Omental fat pad (tissue), 4 donors: ENCODE data around the gene BSCL2. TPM values are rescaled to one million over a fixed set of nuclear protein-coding genes. Genes with fewer than 3 reads are reported as not detected.

Source experiments
- ATAC-seq: fragments of 150-250 bp; one replicate; pipeline ENCODE4 v1.9.1; 2016; ENCODE audit warnings: mild to moderate bottlenecking, moderate library complexity; ENCODE audit not compliant: low FRiP score
- DNase-seq: peaks from one replicate; pipeline ENCODE4 v3.0.0-alpha.2; 2019; ENCODE audit warnings: low spot score
- total RNA-seq, 4 donors: library from RNA; depleted of rRNA; stranded (reverse); fragments of >200 nt; gene quantifications; one replicate each; pipeline ENCODE4 v1.1.0, GENCODE V29; 2016
- TF ChIP-seq, protein P1 (sequence below), 3 donors: fragments of 450-650 bp; IDR thresholded peaks; one replicate each; pipeline ENCODE4 v1.5.1; 2016 to 2017; ENCODE audit warnings: antibody characterized with exemption in 3 of 3, mild to moderate bottlenecking in 3 of 3, moderate library complexity in 2 of 3

The BSCL2 gene
- total RNA-seq, 4 donors from 2014 or later: 37.1 to 51.2 (median 48.2) TPM

DNA sequence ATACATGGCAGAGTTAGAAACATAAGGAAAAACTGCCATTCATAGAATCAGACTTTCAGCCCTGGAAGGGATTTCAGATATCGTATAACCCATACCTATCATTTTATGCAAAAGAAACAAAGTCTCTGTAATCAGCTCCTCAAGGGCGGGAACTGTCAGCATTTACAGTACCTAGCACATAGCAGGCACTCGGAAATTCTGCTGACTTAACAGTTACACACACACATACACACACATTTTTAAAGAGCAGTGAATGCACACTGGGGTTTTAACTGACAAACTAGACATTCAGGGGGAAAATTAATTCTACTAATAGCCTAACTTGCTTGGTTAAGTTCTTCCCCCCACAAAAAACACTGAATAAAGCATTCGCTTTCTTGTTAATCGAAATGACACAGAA is 9.0 kb upstream of the BSCL2 start:
- TF ChIP-seq, protein P1, sequence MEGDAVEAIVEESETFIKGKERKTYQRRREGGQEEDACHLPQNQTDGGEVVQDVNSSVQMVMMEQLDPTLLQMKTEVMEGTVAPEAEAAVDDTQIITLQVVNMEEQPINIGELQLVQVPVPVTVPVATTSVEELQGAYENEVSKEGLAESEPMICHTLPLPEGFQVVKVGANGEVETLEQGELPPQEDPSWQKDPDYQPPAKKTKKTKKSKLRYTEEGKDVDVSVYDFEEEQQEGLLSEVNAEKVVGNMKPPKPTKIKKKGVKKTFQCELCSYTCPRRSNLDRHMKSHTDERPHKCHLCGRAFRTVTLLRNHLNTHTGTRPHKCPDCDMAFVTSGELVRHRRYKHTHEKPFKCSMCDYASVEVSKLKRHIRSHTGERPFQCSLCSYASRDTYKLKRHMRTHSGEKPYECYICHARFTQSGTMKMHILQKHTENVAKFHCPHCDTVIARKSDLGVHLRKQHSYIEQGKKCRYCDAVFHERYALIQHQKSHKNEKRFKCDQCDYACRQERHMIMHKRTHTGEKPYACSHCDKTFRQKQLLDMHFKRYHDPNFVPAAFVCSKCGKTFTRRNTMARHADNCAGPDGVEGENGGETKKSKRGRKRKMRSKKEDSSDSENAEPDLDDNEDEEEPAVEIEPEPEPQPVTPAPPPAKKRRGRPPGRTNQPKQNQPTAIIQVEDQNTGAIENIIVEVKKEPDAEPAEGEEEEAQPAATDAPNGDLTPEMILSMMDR (IDR thresholded peaks at IDR 0.05): no peak
- ATAC-seq (no peak), DNase-seq (no peak)

DNA sequence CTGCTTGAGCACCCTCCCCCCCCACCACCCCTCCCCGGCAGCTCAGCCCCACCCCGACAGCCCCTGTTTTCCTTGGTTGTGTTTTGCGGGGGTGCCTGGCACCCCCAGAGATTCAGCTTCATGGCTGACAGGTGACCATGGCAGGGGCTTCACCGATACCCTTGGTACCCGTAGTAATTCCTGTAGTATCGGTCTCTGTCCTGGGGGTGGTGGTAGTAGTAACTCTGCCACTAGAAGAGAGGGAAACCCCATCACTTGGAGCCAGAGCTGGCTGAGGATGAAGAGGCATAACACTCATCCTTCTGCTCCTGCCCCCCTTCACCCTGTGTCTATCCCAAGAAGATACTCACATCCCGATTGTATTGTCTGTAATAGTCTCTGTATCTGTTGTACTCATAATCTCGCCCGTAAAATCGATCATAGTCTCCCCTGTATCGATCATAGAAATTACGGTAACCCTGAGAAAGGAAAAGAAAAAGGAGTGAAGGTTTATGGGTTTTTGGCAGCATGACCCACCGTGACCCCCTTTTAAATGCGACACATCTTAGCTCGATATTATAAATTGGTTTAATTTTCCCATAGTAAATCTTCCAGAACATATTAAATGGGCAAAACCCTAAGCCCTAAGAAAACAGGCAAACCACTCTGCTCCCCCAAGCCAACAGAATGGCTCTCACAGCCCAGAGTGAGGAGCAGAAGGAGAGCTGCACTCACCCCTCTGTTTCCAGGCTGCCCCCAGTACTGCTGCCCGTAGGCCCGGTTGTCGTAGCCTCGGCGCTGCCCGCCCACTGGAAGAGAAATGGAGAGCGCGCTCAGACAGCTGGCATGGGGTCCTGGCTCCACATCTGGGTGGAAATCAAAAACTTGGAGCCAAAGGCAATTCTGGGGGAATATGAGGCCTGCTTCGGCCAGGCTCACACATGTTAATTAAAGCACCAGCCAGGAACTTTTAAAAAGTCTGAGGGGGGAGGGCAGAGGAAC is 8.2 kb upstream of the BSCL2 start:
- ATAC-seq (no peak), DNase-seq (no peak)
- TF ChIP-seq, protein P1 (IDR thresholded peaks at IDR 0.05): no peak

DNA sequence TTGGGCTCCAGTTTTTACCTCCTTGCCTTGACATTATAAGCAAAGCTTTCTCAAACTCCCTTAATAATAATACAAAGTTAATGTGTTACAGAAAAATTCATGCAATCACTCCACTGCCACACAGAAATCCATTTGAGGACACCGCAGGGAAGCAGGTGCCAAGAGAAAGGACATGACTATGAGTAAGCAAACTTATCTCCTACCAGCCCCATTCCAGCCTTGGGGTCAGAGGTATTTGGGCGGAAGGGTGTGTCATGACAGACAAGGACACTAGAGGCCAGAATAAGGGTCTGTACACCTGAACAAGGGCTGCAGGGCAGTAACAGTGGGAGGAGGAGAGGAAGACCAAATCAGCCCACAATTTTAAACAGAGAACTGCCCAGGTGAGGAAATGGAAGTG is 6.1 kb upstream of the BSCL2 start:
- TF ChIP-seq, protein P1 (IDR thresholded peaks at IDR 0.05): no peak
- ATAC-seq (no peak), DNase-seq (no peak)

DNA sequence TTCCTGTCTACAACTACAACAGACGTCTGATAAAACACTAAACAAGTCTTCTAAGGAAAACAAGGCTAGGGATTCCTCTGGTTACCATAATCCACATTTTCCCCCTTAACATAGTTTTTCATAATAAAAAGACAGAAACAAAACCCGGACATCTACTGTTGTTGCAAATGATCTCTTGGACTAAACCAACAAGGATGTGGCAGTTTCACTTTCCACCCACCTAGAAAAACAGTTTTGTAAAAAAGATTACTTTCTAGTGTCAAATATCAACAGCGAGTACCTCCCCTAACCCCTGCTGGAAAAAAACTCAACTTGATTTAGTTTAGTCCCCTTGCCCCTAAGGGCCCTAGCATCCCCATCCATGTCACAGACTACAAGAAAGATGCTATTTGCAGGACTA is 5.6 kb upstream of the BSCL2 start:
- TF ChIP-seq, protein P1 (IDR thresholded peaks at IDR 0.05): no peak
- DNase-seq: no peak
- ATAC-seq: no peak

DNA sequence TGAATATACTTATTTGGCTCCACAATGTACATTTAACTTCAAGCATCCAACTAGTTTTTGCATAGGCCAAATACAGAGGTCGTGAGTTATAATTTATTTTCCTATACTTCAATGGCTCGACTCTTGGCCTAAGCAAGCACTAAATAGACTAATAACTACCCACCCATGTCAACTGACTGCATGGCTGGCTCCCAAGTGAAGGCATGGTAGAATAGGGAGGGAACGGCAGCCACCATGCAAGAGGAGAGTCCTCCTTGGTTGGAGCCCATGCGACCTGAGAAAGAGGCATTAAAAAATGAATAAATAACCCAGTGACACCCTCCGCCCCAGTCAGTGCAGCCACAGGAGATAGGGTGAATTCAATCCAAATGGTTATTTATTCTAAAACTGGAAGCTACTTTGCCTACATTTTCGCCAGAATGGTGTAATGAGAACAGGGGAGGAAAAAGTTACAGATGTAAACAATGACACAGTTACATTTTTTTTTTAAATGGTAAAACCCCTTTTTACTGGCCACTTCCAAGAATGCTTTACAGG is 5.1 kb upstream of the BSCL2 start:
- DNase-seq (no peak), ATAC-seq (no peak)
- TF ChIP-seq, protein P1 (IDR thresholded peaks at IDR 0.05): no peak

DNA sequence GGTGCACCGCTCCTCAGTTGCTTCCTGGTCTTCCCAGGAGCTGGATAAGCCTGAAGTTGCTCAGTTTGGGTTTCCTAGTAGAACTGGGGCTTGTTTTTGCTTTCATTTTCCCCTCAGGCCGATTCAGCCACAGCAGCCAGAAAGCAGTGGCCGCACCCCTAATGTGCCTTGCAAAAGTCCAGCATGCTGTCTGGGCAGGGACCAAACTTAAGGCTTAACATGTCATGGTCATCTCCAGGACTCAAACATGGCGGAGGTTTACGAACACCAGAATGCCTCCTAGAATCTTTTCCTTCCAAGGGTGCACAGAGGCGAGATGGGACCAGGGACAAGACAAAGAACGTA is 2.7 kb upstream of the BSCL2 start:
- TF ChIP-seq, protein P1 (IDR thresholded peaks at IDR 0.05): no peak
- ATAC-seq (no peak), DNase-seq (no peak)
